Calu3 (cell line): ENCODE data around the gene CMTM6. TPM values are rescaled to one million over a fixed set of nuclear protein-coding genes. Genes with fewer than 3 reads are reported as not detected.

Experiments used
- BruUV-seq: library from RNA; stranded (reverse); fragments of 400-500 nt; replicated peaks from 2 replicates; lab custom pipeline; 2021; lab: Mats Ljungman, UMichigan
- CTCF ChIA-PET: fragments of 300-600 bp; sonication (Branson Sonifier 250); formaldehyde crosslinking; loops from one replicate; lab custom pipeline; 2022; ENCODE audit warnings: antibody characterized with exemption; lab: Charles Lee
- DNase-seq: peaks from one replicate; pipeline ENCODE4 v3.0.0; 2022
- H3K27ac Mint-ChIP-seq: one replicate; pipeline ENCODE4 v1.8.0; 2022; ENCODE audit warnings: mixed read lengths; ENCODE audit not compliant: unreplicated experiment
- H3K27me3 Mint-ChIP-seq: one replicate; pipeline ENCODE4 v1.8.0; 2022; ENCODE audit warnings: mixed read lengths; ENCODE audit not compliant: unreplicated experiment
- H3K36me3 Mint-ChIP-seq: one replicate; pipeline ENCODE4 v1.8.0; 2022; ENCODE audit warnings: mild to moderate bottlenecking, moderate library complexity, mixed read lengths; ENCODE audit not compliant: insufficient read depth, unreplicated experiment
- H3K4me1 Mint-ChIP-seq: one replicate; pipeline ENCODE4 v1.8.0; 2022; ENCODE audit warnings: mild to moderate bottlenecking, low read depth, mixed read lengths; ENCODE audit not compliant: unreplicated experiment
- H3K4me3 Mint-ChIP-seq: one replicate; pipeline ENCODE4 v1.8.0; 2022; ENCODE audit warnings: mild to moderate bottlenecking, low read depth, moderate library complexity, mixed read lengths; ENCODE audit not compliant: unreplicated experiment
- H3K9me3 Mint-ChIP-seq: one replicate; pipeline ENCODE4 v1.8.0; 2022; ENCODE audit warnings: low read depth, mixed read lengths; ENCODE audit not compliant: unreplicated experiment
- CTCF ChIP-seq: fragments of 200-600 bp; IDR thresholded peaks from one replicate; pipeline ENCODE4 v1.8.0; 2022; ENCODE audit warnings: antibody characterized with exemption; ENCODE audit not compliant: unreplicated experiment
- intact Hi-C: fragments of 100-400 bp; cut with micrococcal nuclease; formaldehyde crosslinking; loops from one replicate; pipeline ENCODE4 v1.10.0; 2022; ENCODE audit not compliant: unreplicated experiment
- total RNA-seq: library from RNA; stranded (reverse); gene quantifications from 2 replicates; pipeline ENCODE4 v1.2.3, GENCODE V29; 2022

Gene CMTM6
- total RNA-seq, 1 experiment from 2014 or later: 107 TPM

- H3K9me3 Mint-ChIP-seq: no peaks in the 10 kb centered on the region
- no peaks in the 10 kb centered on the region for H3K36me3 Mint-ChIP-seq
- CTCF ChIA-PET: no interaction called here
- intact Hi-C loops: no loop called here
- H3K27me3 Mint-ChIP-seq: no peaks in the 10 kb centered on the region
- DNase-seq: no peak
- BruUV-seq: no TSS peak
- TF ChIP-seq CTCF: no peak
- H3K4me3 Mint-ChIP-seq: no peak overlapping the region
- peaks cover 8% of the 10 kb centered on the region for H3K4me1 Mint-ChIP-seq
- no peak overlapping the region for H3K27ac Mint-ChIP-seq
These were observed 42.7 kb upstream of the CMTM6 start for GRCh38 chr3:32545305-32545704.

- no peak for TF ChIP-seq CTCF
- Mint-ChIP-seq H3K9me3 (no peaks in the 10 kb centered on the region), H3K4me3 (no peak overlapping the region), H3K27me3 (no peaks in the 10 kb centered on the region), H3K36me3 (peaks cover 2% of the 10 kb centered on the region), H3K27ac (no peak overlapping the region), H3K4me1 (peaks cover 8% of the 10 kb centered on the region)
- DNase-seq: no peak
- BruUV-seq: TSS peak; percentile 27
- intact Hi-C loops: no loop called here
- CTCF ChIA-PET: no interaction called here
These were observed 42.2 kb upstream of the CMTM6 start for GRCh38 chr3:32544894-32545293.

GRCh38 chr3:32542807-32543206, 40.2 kb upstream of the CMTM6 start:
- H3K27me3 Mint-ChIP-seq: no peaks in the 10 kb centered on the region
- peaks cover 8% of the 10 kb centered on the region for H3K4me1 Mint-ChIP-seq
- H3K4me3 Mint-ChIP-seq: no peak overlapping the region
- no peak overlapping the region for H3K27ac Mint-ChIP-seq
- CTCF ChIA-PET: no interaction called here
- no peaks in the 10 kb centered on the region for H3K9me3 Mint-ChIP-seq
- TF ChIP-seq CTCF: no peak
- no TSS peak for BruUV-seq
- H3K36me3 Mint-ChIP-seq: peaks cover 4% of the 10 kb centered on the region
- DNase-seq: no peak
- intact Hi-C loops: no loop called here

- intact Hi-C loops: no loop called here
- CTCF ChIA-PET: no interaction called here
- H3K36me3 Mint-ChIP-seq: peaks cover 4% of the 10 kb centered on the region
- no peaks in the 10 kb centered on the region for H3K9me3 Mint-ChIP-seq
- H3K4me1 Mint-ChIP-seq: no peaks in the 10 kb centered on the region
- no peak overlapping the region for H3K4me3 Mint-ChIP-seq
- TF ChIP-seq CTCF: no peak
- no peak overlapping the region for H3K27ac Mint-ChIP-seq
- H3K27me3 Mint-ChIP-seq: no peaks in the 10 kb centered on the region
- DNase-seq: no peak
- no TSS peak for BruUV-seq
These were observed 38.2 kb upstream of the CMTM6 start for GRCh38 chr3:32540899-32541298.
